HEK293 (cell line): Measurements from ENCODE around the gene ZNF425.
A peak's percentile ranks its signal among the peaks of the same experiment; 100 is the strongest.

Source experiments
- CTCF ChIA-PET: fragments of 350-600 bp; formaldehyde crosslinking; extraction: SDS; loops from one replicate; lab custom pipeline; 2021; ENCODE audit warnings: antibody characterized with exemption; lab: Yijun Ruan, JAX
- POLR2A ChIA-PET: fragments of 300-600 bp; formaldehyde crosslinking; extraction: SDS; loops from one replicate; lab custom pipeline; 2020; ENCODE audit warnings: antibody characterized with exemption, inconsistent platforms; lab: Yijun Ruan, JAX
- H3K27ac ChIP-seq: fragments of 200-500 bp; sonication (Bioruptor generic); 2 replicates; pipeline ENCODE4 v1.5.1; 2014; ENCODE audit warnings: low read depth, low read length, control low read depth, inconsistent platforms; ENCODE audit errors: extremely low read depth
- H3K36me3 ChIP-seq, 2 experiments: fragments of 200-500 bp in 1 of 2; sonication (Bioruptor generic) in 1 of 2; 1 replicate in 1 of 2; 2 replicates in 1 of 2; pipeline ENCODE4 v1.5.1; 2014 to 2017; ENCODE audit warnings: inconsistent platforms in 2 of 2, low read length in 2 of 2; ENCODE audit not compliant: control insufficient read depth in 2 of 2, insufficient read depth in 1 of 2
- H3K4me1 ChIP-seq: fragments of 200-500 bp; sonication (Bioruptor generic); 2 replicates; pipeline ENCODE4 v1.5.1; 2014; ENCODE audit warnings: mild to moderate bottlenecking, low read length, inconsistent platforms; ENCODE audit not compliant: control insufficient read depth, insufficient read depth
- H3K4me3 ChIP-seq: 2 replicates; pipeline ENCODE4 v1.5.1; 2011; ENCODE audit warnings: low read depth, mild to moderate bottlenecking, control low read depth, low read length, moderate library complexity
- H3K9me3 ChIP-seq: fragments of 200-500 bp; sonication (Bioruptor generic); 2 replicates; pipeline ENCODE4 v1.5.1; 2014; ENCODE audit warnings: low read depth, low read length, inconsistent platforms; ENCODE audit not compliant: control insufficient read depth, insufficient read depth
- SCRT1 ChIP-seq: fragments of 450-650 bp; formaldehyde crosslinking; IDR thresholded peaks from 2 replicates; pipeline ENCODE4 v1.5.1; 2016; ENCODE audit warnings: missing biosample characterization, missing genetic modification characterization, borderline replicate concordance
- SP7 ChIP-seq: fragments of 450-650 bp; formaldehyde crosslinking; IDR thresholded peaks from 2 replicates; pipeline ENCODE4 v1.5.1; 2016; ENCODE audit warnings: missing biosample characterization, missing genetic modification characterization
- ZBTB17 ChIP-seq: fragments of 450-650 bp; formaldehyde crosslinking; IDR thresholded peaks from 2 replicates; pipeline ENCODE4 v1.5.1; 2016; ENCODE audit warnings: missing biosample characterization, missing genetic modification characterization
- ZBTB21 ChIP-seq: fragments of 450-650 bp; formaldehyde crosslinking; IDR thresholded peaks from 2 replicates; pipeline ENCODE4 v1.5.1; 2017; ENCODE audit warnings: missing biosample characterization, missing genetic modification characterization
- ZNF121 ChIP-seq: fragments of 450-650 bp; formaldehyde crosslinking; IDR thresholded peaks from 2 replicates; pipeline ENCODE4 v1.5.1; 2016; ENCODE audit warnings: missing biosample characterization, missing genetic modification characterization
- ZNF324 ChIP-seq: fragments of 450-650 bp; formaldehyde crosslinking; IDR thresholded peaks from 2 replicates; pipeline ENCODE4 v1.5.1; 2016; ENCODE audit warnings: missing biosample characterization, missing genetic modification characterization
- ZNF624 ChIP-seq: fragments of 450-650 bp; formaldehyde crosslinking; IDR thresholded peaks from 2 replicates; pipeline ENCODE4 v1.5.1; 2017; ENCODE audit warnings: missing biosample characterization, missing genetic modification characterization
- ZNF677 ChIP-seq: fragments of 450-650 bp; IDR thresholded peaks from 2 replicates; pipeline ENCODE4 v1.5.0; 2018; ENCODE audit warnings: missing biosample characterization, mild to moderate bottlenecking, missing genetic modification characterization, moderate library complexity
- TF ChIP-seq, protein P1 (sequence below): fragments of 450-650 bp; formaldehyde crosslinking; IDR thresholded peaks from 2 replicates; pipeline ENCODE4 v1.5.1; 2016; ENCODE audit warnings: missing biosample characterization, missing genetic modification characterization
- TF ChIP-seq, protein P2 (sequence below): fragments of 450-650 bp; formaldehyde crosslinking; IDR thresholded peaks from 2 replicates; pipeline ENCODE4 v1.5.1; 2016; ENCODE audit warnings: missing biosample characterization, missing genetic modification characterization
- TF ChIP-seq, protein P3 (sequence below): fragments of 450-650 bp; IDR thresholded peaks from 2 replicates; pipeline ENCODE4 v1.5.1; 2018; ENCODE audit warnings: missing biosample characterization, missing genetic modification characterization
- TF ChIP-seq, protein P4 (sequence below): fragments of 450-650 bp; formaldehyde crosslinking; conservative IDR thresholded peaks from 2 replicates; pipeline ENCODE4 v1.5.1; 2016; ENCODE audit warnings: low read depth, missing biosample characterization, missing genetic modification characterization

Gene ZNF425

DNA sequence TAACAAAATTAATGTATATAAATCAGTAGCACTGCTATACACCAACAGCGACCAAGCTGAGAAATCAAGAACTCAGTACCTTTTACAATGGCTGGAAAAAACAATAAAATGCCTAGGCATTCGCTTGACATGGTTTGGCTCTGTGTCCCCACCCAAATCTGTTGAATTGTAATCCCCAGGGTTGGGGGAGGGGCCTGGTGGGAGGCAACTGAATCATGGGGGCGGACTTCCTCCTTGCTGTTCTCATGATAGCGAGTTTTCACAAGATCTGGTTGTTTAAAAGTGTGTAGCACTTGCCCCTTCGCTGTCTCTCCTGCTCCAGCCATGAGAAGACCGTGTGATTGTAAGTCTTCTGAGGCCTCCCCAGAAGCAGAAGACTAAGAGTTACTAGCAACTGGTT lies 44.2 kb downstream of the ZNF425 start:
- H3K36me3 ChIP-seq = peaks cover 0 to 19% of the 10 kb centered on the region in 2 experiments; a peak in 2 of 3 replicates
- H3K4me1 ChIP-seq = no peaks in the 10 kb centered on the region
- H3K9me3 ChIP-seq = no peaks in the 10 kb centered on the region
- POLR2A ChIA-PET = no interaction called here
- H3K27ac ChIP-seq = no peak overlapping the region
- TF ChIP-seq, protein P1, sequence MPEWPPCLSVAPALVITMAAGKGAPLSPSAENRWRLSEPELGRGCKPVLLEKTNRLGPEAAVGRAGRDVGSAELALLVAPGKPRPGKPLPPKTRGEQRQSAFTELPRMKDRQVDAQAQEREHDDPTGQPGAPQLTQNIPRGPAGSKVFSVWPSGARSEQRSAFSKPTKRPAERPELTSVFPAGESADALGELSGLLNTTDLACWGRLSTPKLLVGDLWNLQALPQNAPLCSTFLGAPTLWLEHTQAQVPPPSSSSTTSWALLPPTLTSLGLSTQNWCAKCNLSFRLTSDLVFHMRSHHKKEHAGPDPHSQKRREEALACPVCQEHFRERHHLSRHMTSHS (tag by site-specific recombination) = no peak
- TF ChIP-seq, protein P2, sequence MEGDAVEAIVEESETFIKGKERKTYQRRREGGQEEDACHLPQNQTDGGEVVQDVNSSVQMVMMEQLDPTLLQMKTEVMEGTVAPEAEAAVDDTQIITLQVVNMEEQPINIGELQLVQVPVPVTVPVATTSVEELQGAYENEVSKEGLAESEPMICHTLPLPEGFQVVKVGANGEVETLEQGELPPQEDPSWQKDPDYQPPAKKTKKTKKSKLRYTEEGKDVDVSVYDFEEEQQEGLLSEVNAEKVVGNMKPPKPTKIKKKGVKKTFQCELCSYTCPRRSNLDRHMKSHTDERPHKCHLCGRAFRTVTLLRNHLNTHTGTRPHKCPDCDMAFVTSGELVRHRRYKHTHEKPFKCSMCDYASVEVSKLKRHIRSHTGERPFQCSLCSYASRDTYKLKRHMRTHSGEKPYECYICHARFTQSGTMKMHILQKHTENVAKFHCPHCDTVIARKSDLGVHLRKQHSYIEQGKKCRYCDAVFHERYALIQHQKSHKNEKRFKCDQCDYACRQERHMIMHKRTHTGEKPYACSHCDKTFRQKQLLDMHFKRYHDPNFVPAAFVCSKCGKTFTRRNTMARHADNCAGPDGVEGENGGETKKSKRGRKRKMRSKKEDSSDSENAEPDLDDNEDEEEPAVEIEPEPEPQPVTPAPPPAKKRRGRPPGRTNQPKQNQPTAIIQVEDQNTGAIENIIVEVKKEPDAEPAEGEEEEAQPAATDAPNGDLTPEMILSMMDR (tag by site-specific recombination) = no peak
- TF ChIP-seq ZNF677 (tag by site-specific recombination) (no peak), ZBTB17 (tag by site-specific recombination) (no peak), SP7 (no peak), ZNF324 (no peak)
- TF ChIP-seq, protein P3, sequence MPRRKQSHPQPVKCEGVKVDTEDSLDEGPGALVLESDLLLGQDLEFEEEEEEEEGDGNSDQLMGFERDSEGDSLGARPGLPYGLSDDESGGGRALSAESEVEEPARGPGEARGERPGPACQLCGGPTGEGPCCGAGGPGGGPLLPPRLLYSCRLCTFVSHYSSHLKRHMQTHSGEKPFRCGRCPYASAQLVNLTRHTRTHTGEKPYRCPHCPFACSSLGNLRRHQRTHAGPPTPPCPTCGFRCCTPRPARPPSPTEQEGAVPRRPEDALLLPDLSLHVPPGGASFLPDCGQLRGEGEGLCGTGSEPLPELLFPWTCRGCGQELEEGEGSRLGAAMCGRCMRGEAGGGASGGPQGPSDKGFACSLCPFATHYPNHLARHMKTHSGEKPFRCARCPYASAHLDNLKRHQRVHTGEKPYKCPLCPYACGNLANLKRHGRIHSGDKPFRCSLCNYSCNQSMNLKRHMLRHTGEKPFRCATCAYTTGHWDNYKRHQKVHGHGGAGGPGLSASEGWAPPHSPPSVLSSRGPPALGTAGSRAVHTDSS (tag by site-specific recombination) = no peak
- TF ChIP-seq, protein P4, sequence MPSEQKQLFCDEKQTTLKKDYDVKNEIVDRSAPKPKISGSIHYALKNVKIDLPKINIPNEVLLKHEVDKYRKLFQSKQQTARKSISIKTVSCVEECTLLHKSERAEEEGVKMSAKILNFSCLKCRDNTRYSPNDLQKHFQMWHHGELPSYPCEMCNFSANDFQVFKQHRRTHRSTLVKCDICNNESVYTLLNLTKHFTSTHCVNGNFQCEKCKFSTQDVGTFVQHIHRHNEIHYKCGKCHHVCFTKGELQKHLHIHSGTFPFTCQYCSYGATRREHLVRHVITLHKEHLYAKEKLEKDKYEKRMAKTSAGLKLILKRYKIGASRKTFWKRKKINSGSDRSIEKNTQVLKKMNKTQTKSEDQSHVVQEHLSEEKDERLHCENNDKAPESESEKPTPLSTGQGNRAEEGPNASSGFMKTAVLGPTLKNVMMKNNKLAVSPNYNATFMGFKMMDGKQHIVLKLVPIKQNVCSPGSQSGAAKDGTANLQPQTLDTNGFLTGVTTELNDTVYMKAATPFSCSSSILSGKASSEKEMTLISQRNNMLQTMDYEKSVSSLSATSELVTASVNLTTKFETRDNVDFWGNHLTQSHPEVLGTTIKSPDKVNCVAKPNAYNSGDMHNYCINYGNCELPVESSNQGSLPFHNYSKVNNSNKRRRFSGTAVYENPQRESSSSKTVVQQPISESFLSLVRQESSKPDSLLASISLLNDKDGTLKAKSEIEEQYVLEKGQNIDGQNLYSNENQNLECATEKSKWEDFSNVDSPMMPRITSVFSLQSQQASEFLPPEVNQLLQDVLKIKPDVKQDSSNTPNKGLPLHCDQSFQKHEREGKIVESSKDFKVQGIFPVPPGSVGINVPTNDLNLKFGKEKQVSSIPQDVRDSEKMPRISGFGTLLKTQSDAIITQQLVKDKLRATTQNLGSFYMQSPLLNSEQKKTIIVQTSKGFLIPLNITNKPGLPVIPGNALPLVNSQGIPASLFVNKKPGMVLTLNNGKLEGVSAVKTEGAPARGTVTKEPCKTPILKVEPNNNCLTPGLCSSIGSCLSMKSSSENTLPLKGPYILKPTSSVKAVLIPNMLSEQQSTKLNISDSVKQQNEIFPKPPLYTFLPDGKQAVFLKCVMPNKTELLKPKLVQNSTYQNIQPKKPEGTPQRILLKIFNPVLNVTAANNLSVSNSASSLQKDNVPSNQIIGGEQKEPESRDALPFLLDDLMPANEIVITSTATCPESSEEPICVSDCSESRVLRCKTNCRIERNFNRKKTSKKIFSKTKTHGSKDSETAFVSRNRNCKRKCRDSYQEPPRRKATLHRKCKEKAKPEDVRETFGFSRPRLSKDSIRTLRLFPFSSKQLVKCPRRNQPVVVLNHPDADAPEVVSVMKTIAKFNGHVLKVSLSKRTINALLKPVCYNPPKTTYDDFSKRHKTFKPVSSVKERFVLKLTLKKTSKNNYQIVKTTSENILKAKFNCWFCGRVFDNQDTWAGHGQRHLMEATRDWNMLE = no peak
- H3K4me3 ChIP-seq = no peak overlapping the region
- CTCF ChIA-PET = no interaction called here

DNA sequence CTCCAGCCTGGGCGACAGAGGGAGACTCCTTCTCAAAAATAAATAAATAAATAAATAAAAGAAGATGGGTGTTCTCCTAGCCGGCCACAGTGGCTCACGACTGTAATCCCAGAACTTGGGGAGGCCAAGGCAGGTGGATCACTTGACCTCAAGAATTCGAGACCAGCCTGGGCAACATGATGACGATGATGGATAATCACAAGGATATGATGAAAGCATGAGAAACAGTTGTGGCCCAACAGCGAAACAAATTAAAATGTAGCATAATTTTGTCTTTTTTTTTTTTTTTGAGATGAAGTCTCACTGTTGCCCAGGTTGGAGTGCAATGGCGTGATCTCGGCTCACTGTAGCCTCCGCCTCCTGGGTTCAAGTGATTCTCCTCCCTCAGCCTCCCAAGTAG lies 48.5 kb downstream of the ZNF425 start:
- Histone ChIP-seq H3K4me1 (no peaks in the 10 kb centered on the region), H3K9me3 (no peaks in the 10 kb centered on the region), H3K4me3 (no peak overlapping the region), H3K36me3 (peaks cover 4 to 33% of the 10 kb centered on the region in 2 experiments; a peak in 2 of 3 replicates), H3K27ac (no peak overlapping the region)
- ChIA-PET CTCF (interaction anchor here (1.0 kb wide), 1 partner anchor 12 kb away, joined by 3 read pairs; no protein-coding TSS in a partner anchor), POLR2A (interaction anchor here (0.6 kb wide), 1 partner anchor 51 kb away, joined by 8 read pairs; no protein-coding TSS in a partner anchor)
- TF ChIP-seq ZNF624 (tag by site-specific recombination) = no peak

DNA sequence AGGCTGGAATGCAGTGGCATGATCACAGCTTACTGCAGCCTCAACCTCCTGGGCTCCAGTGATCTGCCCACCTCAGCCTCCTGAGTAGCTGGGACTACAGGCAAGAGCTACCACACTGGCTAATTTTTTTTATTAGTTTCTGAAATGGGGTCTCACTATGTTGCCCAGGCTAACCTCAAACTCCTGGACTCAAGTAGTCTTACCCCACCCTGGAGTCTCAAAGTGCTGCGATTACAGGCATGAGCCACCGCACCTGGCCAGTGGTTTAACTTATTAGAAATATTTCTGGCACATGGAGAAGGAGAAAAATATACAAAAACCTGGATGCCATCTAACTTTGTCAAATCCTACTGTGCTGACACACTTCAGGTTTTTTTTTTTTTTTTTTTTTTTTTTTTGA lies 50.8 kb downstream of the ZNF425 start:
- POLR2A ChIA-PET = no interaction called here
- CTCF ChIA-PET = interaction anchor here (1.1 kb wide), 1 partner anchor 9 kb away, joined by 4 read pairs; no protein-coding TSS in a partner anchor

More for the DNA sequence above, 50.8 kb downstream of the ZNF425 start:
- Histone ChIP-seq H3K9me3 (no peaks in the 10 kb centered on the region), H3K27ac (no peak overlapping the region), H3K4me3 (no peak overlapping the region), H3K36me3 (peaks cover 4 to 51% of the 10 kb centered on the region in 2 experiments; a peak in 2 of 3 replicates), H3K4me1 (no peaks in the 10 kb centered on the region)
- TF ChIP-seq ZBTB21 (tag by site-specific recombination) (no peak), SCRT1 (tag by site-specific recombination) (no peak), ZNF121 (tag by site-specific recombination) (peak; percentile 49; the same call in 1 of the 2 replicates)
